IPS-18c (cell line): ENCODE data around the gene DNAAF1.
"Not testable (repeated sequence)": the region's sequence is repeated elsewhere in the genome, so short reads cannot be mapped to it uniquely, and the experiment has no call there.

Source experiments
- H3K4me3 ChIP-seq: 2 replicates; pipeline ENCODE4 v1.7.0; 2013; ENCODE audit warnings: low read depth, mild to moderate bottlenecking, low read length, moderate library complexity; ENCODE audit not compliant: insufficient read depth
- H3K9me3 ChIP-seq: one replicate; pipeline ENCODE4 v1.6.1; 2013; ENCODE audit warnings: mild to moderate bottlenecking, low read length, moderate library complexity; ENCODE audit not compliant: control insufficient read depth, insufficient read depth

The DNAAF1 gene

DNA sequence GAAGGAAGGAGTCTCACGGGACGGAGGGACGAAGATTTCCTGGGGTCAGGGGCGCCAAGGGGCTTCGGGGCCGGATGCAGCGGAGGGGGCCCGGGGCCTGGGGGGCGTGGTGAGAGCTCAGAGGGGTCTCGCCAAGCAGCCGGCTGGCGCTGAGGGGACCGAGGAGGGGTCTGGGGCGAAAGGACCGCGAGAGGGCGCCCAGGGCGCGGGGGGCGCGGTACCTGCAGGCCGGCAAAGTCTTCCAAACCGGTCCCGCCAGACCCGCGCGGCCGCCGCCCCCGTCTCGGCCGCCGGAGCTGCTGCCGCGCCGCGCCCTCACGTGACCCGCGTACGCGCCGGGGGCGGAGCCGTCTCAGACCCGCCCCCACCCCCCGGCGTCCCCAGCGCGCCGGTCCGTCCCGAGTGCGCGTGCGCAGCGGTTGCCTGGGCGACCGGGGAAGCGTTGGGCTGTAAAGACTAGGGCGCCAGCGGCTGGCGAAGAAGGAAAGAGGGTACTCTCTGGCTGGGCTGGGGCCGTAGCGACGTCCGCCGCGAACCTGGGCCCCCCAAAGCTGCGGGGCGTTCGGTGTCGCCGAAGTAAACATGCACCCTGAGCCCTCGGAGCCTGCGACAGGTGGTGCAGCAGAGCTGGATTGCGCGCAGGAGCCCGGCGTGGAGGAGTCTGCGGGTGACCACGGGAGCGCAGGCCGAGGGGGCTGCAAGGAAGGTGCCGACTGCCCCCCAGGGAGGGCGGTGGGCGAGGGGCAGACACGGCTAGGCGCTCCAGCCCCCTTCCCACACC, at the start of gene DNAAF1, which contains the start of gene HSDL1:
Gene DNAAF1, plus strand, starts transcription at position 450 of the 781 bp plus-strand sequence. Its CDS starts 133 bp downstream, at position 583.
Gene HSDL1, minus strand, starts transcription at position 319 of the 781 bp plus-strand sequence. CDS start 13,856 bp downstream, outside the sequence.
- Histone ChIP-seq H3K4me3 (peak within 1 kb of the TSS; percentile 83), H3K9me3 (no peaks in the 10 kb centered on the region)

- Histone ChIP-seq H3K4me3 (no peak overlapping the region), H3K9me3 (no peaks in the 10 kb centered on the region)
These were observed 49.6 kb upstream of the DNAAF1 start for GRCh38 chr16:84095466-84095865.

DNA sequence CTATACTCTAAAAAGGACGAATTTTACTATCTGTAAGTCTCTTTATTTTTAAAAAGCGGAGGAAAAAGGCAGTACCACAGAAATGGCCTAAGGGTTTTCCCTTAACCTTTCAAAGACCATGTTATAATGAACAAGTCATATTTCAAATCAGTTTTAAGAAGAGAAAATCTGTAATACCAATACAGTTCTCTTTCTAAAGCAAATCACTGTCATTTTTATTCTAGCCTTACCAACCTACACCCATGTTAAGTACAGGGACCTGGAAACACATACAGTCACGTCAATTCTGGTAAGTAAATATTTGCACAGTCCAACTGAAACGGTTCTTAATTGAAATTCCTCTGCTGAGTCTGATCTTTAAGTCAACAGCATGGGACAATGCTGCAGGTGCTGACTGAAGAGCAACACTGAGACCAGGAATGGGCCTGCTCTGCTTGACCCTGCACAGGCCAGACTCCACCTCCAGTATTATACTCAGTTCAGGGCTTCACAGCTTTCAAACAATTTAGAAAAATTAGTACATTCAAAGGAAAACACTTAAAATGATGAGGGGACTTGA, 48.6 kb upstream of the DNAAF1 start:
- Histone ChIP-seq H3K4me3 (no peak overlapping the region), H3K9me3 (no peaks in the 10 kb centered on the region)

GRCh38 chr16:84098939-84099338, 46.2 kb upstream of the DNAAF1 start:
- H3K4me3 ChIP-seq: no peak overlapping the region
- H3K9me3 ChIP-seq: no peaks in the 10 kb centered on the region

DNA sequence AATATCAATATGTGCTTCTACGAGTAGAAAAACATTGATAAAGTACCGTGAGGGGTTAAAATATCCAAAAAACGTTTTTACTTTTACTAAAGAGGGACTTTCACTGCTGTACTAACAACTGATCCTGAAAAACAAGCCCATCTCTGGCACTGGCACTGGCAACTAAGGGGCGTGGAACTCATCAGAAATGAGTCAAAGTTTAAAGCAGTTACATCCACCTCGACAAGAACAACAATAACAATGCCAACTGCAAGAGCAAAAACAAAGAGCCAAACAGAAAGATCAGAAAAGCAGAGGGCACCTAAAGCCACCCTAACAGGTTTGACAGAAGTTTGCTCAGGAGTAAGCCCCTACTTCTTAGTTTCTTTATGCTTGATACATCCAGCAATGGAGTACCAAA, 41.4 kb upstream of the DNAAF1 start:
- no peaks in the 10 kb centered on the region for H3K9me3 ChIP-seq
- no peak overlapping the region for H3K4me3 ChIP-seq

GRCh38 chr16:84104231-84104630, 40.9 kb upstream of the DNAAF1 start:
- H3K9me3 ChIP-seq: no peaks in the 10 kb centered on the region
- H3K4me3 ChIP-seq: no peak overlapping the region

DNA sequence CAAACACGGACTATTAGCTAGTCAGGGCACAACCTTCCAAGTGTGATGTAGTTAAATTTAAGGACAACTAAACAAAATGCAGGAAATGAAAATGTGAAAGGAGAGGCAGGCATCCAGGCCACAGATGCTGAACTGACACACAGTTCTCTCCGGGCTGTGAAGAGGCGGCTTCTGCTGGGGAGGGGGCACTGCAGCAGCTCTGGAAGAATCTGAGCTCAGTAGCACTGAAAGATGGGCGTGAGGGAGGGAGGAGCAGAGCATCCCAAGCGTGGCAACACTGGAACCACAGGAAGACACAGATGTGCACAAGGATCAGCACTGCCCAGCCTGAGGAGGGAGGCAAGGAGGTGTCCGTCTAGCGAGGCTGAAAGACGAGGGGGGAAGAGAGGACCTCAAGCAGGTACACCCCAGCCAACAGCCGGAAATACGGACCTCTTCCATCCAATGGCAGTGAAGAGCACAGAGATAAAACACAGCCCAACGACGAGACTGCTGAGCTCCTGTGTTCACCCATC, 39.8 kb upstream of the DNAAF1 start:
- H3K4me3 ChIP-seq: no peak overlapping the region
- H3K9me3 ChIP-seq: no peaks in the 10 kb centered on the region

- no peaks in the 10 kb centered on the region for H3K9me3 ChIP-seq
These were observed 39.0 kb upstream of the DNAAF1 start for GRCh38 chr16:84105948-84106740.

DNA sequence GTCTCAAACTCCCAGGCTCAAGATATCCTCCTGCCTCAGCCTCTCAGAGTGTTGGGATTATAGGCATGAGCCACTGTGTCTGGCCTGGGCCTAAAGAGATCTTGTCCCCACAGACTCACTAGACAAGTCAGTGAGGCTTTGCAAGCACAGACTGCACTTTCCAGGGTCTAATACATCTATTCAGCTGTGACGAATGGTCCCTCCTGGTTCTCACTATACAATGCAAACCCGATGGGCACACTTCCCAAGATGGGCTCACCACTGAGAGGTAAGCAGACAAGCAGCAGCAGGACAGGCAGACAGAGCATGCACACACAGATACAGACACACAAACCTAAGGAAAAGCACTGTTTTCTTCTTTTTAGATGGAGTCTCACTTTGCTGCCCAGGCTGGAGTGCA, 37.2 kb upstream of the DNAAF1 start:
- no peak overlapping the region for H3K4me3 ChIP-seq
- no peaks in the 10 kb centered on the region for H3K9me3 ChIP-seq

More at GRCh38 chr16:84105948-84106740, 39.0 kb upstream of the DNAAF1 start:
- H3K4me3 ChIP-seq: no peak overlapping the region

GRCh38 chr16:84109598-84110335, 35.3 kb upstream of the DNAAF1 start:
- Histone ChIP-seq H3K9me3 (no peaks in the 10 kb centered on the region), H3K4me3 (no peak overlapping the region)

GRCh38 chr16:84110527-84110926, 34.6 kb upstream of the DNAAF1 start:
- Histone ChIP-seq H3K9me3 (no peaks in the 10 kb centered on the region), H3K4me3 (no peak overlapping the region)

- Histone ChIP-seq H3K9me3 (no peaks in the 10 kb centered on the region), H3K4me3 (no peak overlapping the region)
These were observed 33.6 kb upstream of the DNAAF1 start for GRCh38 chr16:84111525-84111924.

GRCh38 chr16:84111949-84112348, 33.2 kb upstream of the DNAAF1 start:
- not testable (repeated sequence) for H3K4me3 ChIP-seq, H3K9me3 ChIP-seq

DNA sequence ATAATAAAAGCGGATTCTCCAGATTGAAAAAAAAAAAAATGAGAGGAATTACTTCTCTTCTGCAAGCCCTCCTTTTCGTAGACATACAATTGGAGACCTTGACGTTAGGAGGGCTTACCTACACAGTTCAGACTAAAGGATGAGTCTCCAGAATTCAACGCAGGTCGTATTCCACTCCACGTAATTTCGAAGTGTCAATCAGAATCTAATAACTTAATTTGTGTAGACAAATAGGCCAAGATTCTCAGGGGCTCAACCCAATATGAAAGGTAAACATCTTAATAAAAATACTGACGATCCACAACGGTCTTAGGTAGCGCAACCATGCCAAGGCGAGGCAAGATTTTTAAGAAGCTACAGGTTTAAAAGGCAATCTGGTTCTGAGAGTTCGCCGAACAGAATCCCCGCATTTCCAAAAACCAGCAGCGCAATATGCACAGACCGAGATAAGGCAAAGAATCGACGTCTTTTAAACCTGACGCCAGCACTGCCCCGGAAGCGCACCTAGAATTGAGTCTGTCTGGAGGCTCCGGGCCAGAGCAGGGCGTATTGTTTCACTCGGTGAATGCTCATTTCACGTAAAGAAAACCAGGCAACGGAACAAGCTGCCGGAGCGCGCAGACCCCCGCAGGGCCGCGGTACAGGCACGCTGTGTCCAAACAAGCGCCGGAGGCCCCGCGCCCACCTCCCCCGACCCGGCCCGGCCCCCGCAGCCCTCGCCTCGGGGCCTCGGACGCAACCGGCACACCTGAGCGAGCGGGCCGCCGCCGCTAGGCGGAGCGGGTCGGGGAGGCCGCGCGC, 29.0 kb upstream of the DNAAF1 start:
- Histone ChIP-seq H3K4me3 (peak overlapping the region; percentile 94), H3K9me3 (no peaks in the 10 kb centered on the region)

DNA sequence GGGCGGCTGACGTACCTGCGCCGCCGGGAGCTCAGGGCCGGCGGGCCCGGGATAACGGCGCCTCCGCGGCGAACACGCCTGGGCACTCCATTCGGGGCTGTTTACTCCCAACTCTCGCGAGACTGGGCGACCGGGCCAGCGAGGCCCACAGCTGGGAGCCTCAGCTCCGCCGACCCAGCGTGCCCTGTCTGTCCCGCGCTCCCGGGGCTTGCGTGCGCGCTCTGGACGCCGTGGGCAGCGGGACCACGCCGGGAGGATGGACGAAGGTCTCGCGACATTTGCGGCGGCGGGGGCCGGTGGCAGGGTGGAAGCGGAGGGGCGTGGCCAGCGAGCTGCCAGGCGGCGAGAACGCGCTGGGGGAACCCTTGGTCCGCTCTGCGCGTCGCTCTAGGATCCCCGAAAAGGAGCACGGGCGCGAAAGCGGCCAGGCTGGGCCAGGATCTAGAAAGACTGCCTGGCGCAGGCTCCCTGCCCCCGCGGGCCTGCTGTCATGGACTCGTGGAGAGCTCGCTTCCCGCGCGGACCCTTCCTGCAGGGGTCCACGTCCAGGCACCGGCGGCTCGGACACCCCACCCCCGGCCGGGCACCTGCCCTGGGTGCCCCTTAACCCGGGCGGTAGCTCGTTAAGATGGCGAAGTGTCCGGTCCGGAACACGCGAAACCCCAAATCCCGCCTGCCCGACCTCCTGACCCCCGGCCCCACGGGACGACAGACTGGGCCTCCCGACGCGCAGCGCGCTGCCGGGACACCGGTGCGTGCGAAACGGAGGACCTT, 28.2 kb upstream of the DNAAF1 start, which contains the start of gene MBTPS1:
Gene MBTPS1, minus strand, starts transcription at position 223 of the 774 bp plus-strand sequence. CDS start 15,159 bp downstream, outside the sequence.
- H3K4me3 ChIP-seq: peak within 1 kb of the TSS; percentile 94
- no peaks in the 10 kb centered on the region for H3K9me3 ChIP-seq

GRCh38 chr16:84117494-84117843, 27.6 kb upstream of the DNAAF1 start:
- H3K4me3 ChIP-seq: peak overlapping the region; percentile 94
- no peaks in the 10 kb centered on the region for H3K9me3 ChIP-seq
